ENCODE data around the gene IQCB1.
"Not testable (repeated sequence)": the region's sequence is repeated elsewhere in the genome, so short reads cannot be mapped to it uniquely, and the experiment has no call there.

IQCB1 gene

DNA sequence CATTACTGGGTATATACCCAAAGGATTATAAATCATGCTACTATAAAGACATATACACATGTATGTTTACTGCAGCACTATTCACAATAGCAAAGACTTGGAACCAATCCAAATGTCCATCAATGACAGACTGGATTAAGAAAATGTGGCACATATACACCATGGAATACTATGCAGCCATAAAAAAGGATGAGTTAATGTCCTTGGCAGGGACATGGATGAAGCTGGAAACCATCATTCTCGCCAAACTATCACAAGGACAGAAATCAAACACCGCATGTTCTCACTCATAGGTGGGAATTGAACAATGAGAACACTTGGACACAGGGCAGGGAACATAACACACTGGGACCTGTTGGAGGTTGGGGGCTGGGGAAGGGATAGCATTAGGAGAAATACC is 91.8 kb downstream of the IQCB1 start:
- not testable (repeated sequence) for DNase-seq

DNA sequence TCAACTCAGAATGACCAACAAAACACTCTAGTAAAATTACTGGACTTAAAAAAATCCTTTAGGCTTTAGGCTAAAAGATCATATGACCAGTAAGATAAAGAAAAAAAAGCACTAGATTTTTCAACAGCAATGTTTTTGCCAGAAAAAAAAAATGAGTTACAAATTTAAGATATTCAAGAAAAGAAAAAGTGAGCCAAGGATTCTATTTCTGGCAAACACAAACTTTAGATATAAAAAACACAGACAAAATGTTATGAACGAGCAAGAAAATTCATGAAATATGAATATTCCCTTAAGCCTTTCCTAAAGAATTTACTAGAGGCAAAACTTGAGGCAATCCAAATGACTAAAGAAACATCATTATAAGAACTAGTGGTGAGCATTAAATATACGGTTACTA is 94.0 kb downstream of the IQCB1 start:
- no peak for DNase-seq

DNA sequence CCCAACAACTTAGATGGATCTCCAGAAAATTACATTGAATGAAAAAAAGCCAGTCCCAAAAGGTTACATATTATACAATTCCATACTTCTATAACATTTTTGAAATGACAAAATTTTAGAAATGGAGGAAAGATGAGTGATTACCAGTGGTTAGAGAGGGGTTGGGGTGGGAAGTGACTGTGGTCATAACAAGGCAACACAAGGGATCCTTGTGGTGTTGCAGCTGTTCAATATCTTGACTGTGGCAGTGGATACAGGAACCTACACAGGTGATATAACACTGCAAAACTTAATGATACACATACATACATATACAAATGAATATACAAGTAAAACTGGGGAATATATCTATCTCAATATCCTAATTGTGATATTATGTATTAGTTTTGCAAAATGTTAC is 95.0 kb downstream of the IQCB1 start:
- DNase-seq = no peak

DNA sequence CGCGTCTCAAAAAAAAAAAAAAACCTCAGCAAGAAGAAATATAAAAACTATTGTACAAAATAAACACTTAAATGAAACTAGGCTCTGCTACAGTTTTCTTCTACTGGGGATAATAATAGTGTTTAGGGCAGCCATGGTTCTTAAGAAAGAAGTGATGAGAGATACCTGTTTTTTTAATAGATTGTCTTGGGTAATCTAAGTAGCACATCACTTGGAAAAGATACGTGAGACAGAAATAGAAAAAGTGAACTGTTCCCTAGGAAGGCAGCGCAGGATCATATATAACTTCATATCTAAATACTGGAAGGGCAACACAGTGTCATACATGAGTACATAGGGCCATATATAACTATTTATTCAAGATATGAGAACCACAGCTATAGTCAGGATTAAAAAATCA is 97.2 kb downstream of the IQCB1 start:
- DNase-seq = no peak

DNA sequence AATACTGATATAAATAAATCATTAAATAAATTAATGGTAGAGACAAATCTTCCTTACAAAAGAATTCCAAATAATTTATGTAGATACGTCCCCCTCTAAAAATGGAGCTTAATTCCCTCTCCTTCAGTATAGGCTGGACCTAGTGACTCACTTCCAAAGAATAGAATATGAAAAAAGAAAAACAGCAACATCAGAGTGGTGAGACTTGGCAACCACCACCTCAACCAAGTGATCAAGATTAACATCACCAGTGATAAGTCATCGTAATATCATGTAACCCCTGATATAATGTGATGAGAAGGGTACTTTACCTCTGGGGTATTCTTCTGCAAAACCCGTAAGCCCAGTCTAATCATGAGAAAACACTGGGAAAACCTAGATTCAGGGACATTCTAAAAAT is 98.7 kb downstream of the IQCB1 start:
- DNase-seq = no peak

DNA sequence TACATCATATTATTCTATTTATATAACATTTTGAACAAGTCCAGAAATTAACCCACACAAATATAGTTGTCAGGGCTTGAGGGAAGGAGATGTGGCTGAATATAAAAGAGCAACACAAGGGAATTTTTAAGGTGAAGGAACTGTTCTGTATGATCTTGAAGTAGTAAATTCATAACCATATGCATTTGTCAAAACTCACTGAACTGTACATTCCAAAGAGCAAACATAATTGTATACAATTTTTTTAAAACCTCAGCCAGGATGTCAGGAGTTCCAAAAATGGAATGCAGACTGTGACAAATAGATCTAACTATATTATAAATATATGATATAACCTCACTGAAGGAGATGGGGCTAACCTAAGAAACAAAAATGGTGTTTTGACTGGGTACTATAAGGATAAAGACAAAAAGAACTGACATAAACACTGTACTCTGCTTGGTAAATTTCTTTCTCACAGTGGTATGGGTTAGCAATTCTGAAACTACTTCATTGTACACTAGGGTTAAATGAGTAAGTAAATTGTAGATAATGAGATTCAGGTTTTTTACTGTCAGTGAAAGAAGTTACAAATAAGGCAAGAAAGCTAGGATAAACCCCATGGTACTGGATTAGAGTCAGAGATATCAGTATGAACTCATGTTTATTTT is 99.7 kb downstream of the IQCB1 start:
- DNase-seq = no peak

DNA sequence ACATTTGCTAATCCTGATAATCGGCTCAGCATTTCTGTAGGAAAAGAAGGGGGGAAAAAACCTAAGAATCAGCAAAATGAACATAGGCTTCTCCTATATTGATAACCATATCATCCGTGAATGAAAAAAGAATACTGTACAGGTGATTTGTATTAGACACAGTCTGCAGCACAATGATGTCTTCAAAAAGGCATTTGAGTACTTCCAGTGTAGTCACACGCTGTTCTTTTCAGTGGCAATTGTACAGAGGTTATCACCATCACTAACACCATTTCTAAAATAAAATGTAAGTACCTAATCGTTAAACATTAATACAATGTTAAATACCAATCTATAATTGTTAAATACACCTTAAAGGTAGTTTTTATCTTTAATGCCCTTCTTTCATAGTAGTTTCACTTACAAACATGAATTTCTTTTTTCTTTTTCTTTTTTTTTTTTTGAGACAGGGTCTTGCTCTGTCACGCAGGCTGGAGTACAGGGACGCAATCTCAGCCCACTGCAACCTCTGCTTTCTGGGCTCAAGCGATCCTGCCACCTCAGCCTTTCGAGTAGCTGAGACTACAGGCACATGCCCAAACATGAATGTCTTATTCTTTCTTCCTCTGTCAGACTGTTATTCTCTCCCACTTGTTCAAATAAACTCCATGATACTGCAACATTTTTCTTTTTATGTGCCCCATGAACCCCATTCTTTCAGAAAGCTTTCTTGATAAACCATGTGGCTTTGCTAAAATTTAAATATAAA is 103.7 kb downstream of the IQCB1 start:
- no peak for DNase-seq

DNA sequence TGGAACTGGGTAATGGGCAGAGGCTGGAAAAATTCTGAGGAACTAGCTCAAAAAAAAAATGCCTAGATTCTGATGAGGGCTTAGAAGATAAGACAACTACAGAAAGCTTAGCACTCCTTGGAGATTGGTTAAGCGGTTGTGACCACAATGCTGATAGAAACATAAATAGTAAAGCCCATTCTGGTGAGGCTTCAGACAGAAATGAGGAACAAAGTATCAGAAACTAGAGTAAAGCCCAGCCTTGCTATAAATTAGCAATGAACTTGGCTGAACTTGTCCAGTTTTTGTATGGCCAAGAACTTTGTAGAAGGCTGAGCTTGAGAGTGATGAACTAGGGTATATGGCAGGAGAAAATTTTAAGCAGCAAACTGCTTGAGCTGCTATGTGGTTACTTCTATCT is 110.7 kb downstream of the IQCB1 start:
- no peak for DNase-seq

DNA sequence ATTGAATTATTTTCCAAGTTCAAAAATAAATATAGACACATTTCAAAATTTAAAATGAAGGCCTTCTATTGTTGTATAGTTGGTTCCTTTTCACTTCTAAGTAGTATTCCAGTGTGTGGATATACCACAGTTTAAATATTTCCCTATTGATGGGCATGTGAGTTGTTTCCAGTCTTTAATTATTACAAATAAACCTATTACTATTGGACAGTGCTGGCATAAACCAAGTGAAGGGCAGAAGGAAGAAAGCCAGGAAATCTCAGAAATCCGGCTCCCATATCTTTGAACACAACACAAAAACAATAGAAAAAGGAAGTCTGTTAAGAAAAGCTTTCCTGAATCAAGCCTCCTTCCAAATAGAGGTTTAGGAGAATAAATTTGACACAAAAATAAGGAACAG is 111.4 kb downstream of the IQCB1 start:
- no peak for DNase-seq

DNA sequence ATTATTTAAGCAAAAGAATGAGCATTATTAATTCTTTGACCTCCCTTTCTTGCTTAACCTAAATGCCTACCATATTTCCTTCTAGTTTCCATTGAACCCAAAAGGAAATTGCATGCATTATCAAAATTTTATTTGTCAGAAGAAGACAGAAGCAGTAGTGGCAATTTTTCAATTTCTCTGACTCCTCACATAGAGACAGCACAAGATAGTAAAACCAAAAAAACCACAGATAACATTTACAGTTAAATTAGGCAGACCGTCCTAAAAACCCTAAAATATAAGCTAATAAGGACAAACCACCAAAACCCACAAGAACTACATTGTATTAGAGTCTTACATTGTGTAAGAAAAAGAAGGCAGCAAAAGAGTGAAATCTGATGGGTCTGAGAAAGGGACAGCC is 112.4 kb downstream of the IQCB1 start:
- DNase-seq = no peak

DNA sequence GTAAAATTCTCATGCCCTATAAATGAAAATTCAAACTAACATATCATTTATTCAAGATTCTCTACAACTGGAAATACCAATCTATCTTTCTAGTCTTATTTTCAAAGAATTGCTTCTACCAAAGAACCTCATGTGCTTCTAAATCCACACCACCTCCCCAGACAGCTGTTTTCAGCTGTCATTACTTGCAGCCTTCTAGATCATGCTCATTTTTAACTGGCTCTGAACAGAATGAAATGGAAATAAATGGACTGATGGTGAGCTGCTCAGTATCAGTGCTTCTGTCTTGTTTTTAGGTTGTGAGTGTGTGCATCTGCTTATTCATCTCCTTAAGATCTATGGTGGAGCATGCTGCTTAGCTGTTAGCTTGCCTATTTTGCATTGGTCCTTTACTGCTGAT is 114.7 kb downstream of the IQCB1 start:
- no peak for DNase-seq
